BE2C (cell line): ENCODE results near the gene FMNL2.
A peak's percentile ranks its signal among the peaks of the same experiment; 100 is the strongest.

Experiments
- DNase-seq: peaks from one replicate; pipeline ENCODE4 v3.0.0-alpha.2; 2020
- H3K27me3 ChIP-seq: fragments of 250-450 bp; sonication (Bioruptor Pico); 2 replicates; pipeline ENCODE4 v1.5.1; 2020; ENCODE audit warnings: mild to moderate bottlenecking
- H3K36me3 ChIP-seq: fragments of 250-450 bp; sonication (Bioruptor Pico); 2 replicates; pipeline ENCODE4 v1.5.1; 2020; ENCODE audit warnings: mild to moderate bottlenecking
- H3K4me1 ChIP-seq: fragments of 250-450 bp; sonication (Bioruptor Pico); 2 replicates; pipeline ENCODE4 v1.5.1; 2020
- H3K4me3 ChIP-seq: 2 replicates; pipeline ENCODE4 v1.5.1; 2011; ENCODE audit warnings: low read depth, low read length
- H3K9me3 ChIP-seq: fragments of 250-450 bp; sonication (Bioruptor Pico); 2 replicates; pipeline ENCODE4 v1.5.1; 2020
- TF ChIP-seq, protein P1 (sequence below): IDR thresholded peaks from 2 replicates; pipeline ENCODE4 v1.5.1; 2012; ENCODE audit warnings: mild to moderate bottlenecking, low read depth, low read length

Gene FMNL2

DNA sequence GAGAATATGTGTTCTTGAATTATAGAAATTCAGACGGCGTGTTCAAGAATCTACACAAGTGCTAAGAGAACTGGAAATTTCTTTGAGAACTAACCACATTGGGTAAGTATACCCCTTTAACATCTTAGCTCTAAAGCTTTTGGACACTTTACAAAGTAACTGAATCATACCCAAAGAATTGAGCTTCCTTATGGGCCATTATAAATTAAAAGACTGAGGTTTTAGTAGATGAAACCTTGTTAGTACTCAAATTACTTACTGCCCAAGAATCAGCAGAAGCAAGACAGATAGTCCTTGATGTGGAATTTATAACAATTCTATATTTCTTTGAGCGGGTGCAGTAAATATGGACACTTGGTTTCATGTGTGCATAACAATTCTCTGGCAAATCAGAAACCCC, 214.0 kb downstream of the FMNL2 start:
- no peaks in the 10 kb centered on the region for H3K36me3 ChIP-seq
- TF ChIP-seq, protein P1, sequence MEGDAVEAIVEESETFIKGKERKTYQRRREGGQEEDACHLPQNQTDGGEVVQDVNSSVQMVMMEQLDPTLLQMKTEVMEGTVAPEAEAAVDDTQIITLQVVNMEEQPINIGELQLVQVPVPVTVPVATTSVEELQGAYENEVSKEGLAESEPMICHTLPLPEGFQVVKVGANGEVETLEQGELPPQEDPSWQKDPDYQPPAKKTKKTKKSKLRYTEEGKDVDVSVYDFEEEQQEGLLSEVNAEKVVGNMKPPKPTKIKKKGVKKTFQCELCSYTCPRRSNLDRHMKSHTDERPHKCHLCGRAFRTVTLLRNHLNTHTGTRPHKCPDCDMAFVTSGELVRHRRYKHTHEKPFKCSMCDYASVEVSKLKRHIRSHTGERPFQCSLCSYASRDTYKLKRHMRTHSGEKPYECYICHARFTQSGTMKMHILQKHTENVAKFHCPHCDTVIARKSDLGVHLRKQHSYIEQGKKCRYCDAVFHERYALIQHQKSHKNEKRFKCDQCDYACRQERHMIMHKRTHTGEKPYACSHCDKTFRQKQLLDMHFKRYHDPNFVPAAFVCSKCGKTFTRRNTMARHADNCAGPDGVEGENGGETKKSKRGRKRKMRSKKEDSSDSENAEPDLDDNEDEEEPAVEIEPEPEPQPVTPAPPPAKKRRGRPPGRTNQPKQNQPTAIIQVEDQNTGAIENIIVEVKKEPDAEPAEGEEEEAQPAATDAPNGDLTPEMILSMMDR: no peak

DNA sequence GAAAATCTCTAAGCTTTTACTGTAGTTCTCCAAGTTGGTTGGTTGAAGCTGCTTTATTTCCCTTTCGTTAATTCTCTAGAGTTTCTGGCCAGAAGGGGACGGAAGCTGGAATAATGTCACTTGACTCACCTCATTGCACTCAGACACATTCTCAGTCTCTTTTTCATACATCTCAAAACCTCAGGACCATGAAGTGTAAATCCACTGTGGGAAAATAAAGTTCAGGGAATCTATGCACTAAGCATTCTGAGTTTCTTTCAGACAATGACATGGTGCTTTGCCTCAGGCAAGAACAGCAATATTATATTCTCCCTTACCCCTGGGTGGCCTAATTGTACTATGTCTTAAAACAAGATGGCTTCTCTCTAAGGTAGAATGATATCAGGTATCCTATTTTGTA, 214.4 kb downstream of the FMNL2 start:
- no peaks in the 10 kb centered on the region for H3K27me3 ChIP-seq
- H3K4me3 ChIP-seq: no peak overlapping the region
- H3K36me3 ChIP-seq: no peaks in the 10 kb centered on the region
- DNase-seq: no peak
- TF ChIP-seq, protein P1: no peak
- H3K9me3 ChIP-seq: no peaks in the 10 kb centered on the region
- no peaks in the 10 kb centered on the region for H3K4me1 ChIP-seq

More for the DNA sequence above, 214.0 kb downstream of the FMNL2 start:
- H3K27me3 ChIP-seq: no peaks in the 10 kb centered on the region
- H3K9me3 ChIP-seq: no peaks in the 10 kb centered on the region
- H3K4me1 ChIP-seq: no peaks in the 10 kb centered on the region
- no peak overlapping the region for H3K4me3 ChIP-seq
- no peak for DNase-seq

DNA sequence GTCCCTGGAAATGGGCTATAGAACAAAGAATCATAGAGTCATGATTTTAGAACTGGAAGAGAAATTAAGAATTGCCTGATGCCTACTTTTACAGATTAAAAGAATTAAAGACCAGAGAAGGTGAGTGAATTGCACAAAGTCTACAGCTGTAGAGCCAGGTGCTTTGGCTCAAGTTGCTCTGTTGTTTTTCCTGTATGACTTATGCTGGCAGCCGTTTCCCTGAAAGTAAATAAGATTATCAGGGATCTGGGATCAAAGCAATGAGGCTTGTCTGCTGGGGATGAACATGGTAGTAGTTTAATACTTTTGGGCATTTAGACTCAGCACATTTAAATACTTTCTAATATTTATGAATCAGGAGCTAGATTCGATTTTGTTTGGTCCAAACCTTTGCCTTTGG, 215.4 kb downstream of the FMNL2 start:
- TF ChIP-seq, protein P1: no peak
- DNase-seq: no peak
- no peaks in the 10 kb centered on the region for H3K4me1 ChIP-seq
- H3K9me3 ChIP-seq: no peaks in the 10 kb centered on the region
- H3K36me3 ChIP-seq: no peaks in the 10 kb centered on the region
- no peaks in the 10 kb centered on the region for H3K27me3 ChIP-seq
- H3K4me3 ChIP-seq: no peak overlapping the region

DNA sequence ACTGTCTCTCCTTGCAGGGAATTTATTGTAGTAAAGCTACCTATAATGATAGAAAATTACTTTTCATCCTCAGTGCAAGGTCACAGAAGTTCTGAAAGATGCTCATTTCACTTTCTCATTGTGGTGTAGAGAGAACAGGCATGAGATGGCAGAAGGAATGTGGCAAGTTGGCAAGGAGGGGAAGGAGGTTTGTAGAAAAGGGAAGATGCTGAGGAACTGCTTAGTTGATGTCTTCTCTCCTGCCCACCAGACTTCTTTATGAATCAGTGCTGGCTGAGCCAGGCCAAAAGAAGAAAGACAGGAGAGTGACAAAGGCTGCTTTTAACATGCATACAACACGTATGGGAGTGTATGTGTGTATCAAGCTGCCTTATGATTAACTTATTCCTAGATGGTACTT, 217.9 kb downstream of the FMNL2 start:
- Histone ChIP-seq H3K27me3 (no peaks in the 10 kb centered on the region), H3K4me1 (no peaks in the 10 kb centered on the region), H3K36me3 (no peaks in the 10 kb centered on the region), H3K9me3 (no peaks in the 10 kb centered on the region), H3K4me3 (no peak overlapping the region)
- TF ChIP-seq, protein P1: no peak
- DNase-seq: no peak

DNA sequence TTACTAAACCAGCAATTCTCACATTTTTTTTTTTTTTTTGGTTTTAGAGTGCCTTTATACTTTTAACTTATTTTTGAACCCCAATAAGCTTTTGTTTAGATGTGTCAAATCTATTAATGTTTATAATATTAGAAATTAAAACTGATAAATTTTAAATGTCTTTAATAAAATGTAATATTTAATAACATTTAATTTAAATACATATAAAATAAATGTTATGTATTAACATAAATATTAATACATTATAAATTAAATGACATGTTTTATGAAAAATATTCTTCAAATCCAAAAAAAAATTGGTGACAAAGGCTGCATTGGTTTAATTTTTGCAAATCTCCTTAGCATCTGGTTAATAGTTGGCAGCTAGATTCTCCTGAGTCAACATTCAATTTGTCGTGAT, 218.5 kb downstream of the FMNL2 start:
- Histone ChIP-seq H3K9me3 (no peaks in the 10 kb centered on the region), H3K27me3 (no peaks in the 10 kb centered on the region), H3K4me3 (no peak overlapping the region), H3K4me1 (no peaks in the 10 kb centered on the region), H3K36me3 (no peaks in the 10 kb centered on the region)
- TF ChIP-seq, protein P1: no peak
- DNase-seq: no peak

DNA sequence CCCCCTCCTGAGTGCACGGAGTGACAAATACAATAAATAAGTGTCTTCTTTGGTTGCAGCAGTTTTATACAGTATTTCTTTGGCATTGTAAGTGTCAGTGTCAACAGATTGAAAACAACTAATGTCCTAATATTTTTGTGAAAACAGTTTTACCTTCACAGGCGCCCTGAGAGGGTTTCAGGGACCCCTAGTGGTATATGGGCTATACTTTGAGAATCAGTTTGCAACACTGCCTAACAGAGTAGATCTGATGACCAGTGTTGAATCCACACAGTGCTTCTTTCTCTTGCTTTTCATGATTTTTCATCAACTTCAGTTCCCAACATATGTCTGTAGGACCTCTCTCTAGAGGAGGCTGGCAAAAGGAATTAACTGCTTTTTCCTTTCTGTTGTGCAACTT, 220.1 kb downstream of the FMNL2 start:
- H3K9me3 ChIP-seq: no peaks in the 10 kb centered on the region
- no peak for DNase-seq
- H3K4me3 ChIP-seq: no peak overlapping the region
- no peaks in the 10 kb centered on the region for H3K36me3 ChIP-seq
- TF ChIP-seq, protein P1: peak; percentile 37
- H3K27me3 ChIP-seq: no peaks in the 10 kb centered on the region
- no peaks in the 10 kb centered on the region for H3K4me1 ChIP-seq
